ENCODE measurements around the gene SORBS1. TPM values are rescaled to one million over a fixed set of nuclear protein-coding genes. Genes with fewer than 3 reads are reported as not detected.

The SORBS1 gene
- total and polyA plus RNA-seq, 2 donors (not counting 3 experiments of a cell fraction or from before 2014, with no cell fraction given) = 2.0 to 7.9 TPM

- CTCF ChIA-PET = interaction anchor here (0.7 kb wide), 1 partner anchor 9 kb away, joined by 3 read pairs; no protein-coding TSS in a partner anchor
- Histone ChIP-seq H3K9ac (replicated peaks; ENCODE audit: extremely low read depth, insufficient read depth, low read length) (no peak overlapping the region), H3K27me3 (ENCODE audit: control insufficient read depth in 2 of 2, insufficient read depth in 2 of 2, low read length in 2 of 2) (no peaks in the 10 kb centered on the region), H2AFZ (ENCODE audit: low read depth, low read length) (no peak overlapping the region), H3K27ac (ENCODE audit: insufficient read depth, low read depth, low read length) (no peak overlapping the region), H3K9me1 (replicated peaks; ENCODE audit: control insufficient read depth, extremely low read depth, insufficient read depth, low read length) (no peaks in the 10 kb centered on the region), H4K20me1 (replicated peaks; ENCODE audit: control insufficient read depth, extremely low read depth, insufficient read depth, low read length) (no peaks in the 10 kb centered on the region), H3K79me2 (ENCODE audit: control insufficient read depth, insufficient read depth, low read length) (no peaks in the 10 kb centered on the region), H3K36me3 (ENCODE audit: control insufficient read depth in 2 of 2, extremely low read depth in 1 of 2, insufficient read depth in 2 of 2, low read length in 2 of 2) (no peaks in the 10 kb centered on the region), H3K4me3 (replicated peaks in 1 of 3; ENCODE audit: insufficient read depth in 1 of 3, low read depth in 1 of 3, low read length in 3 of 3) (no peak overlapping the region), H3K4me1 (ENCODE audit: control insufficient read depth, extremely low read depth, insufficient read depth, low read length) (no peaks in the 10 kb centered on the region), H3K4me2 (ENCODE audit: insufficient read depth, low read length) (no peak overlapping the region), H3K9me3 (replicated peaks; ENCODE audit: control insufficient read depth, insufficient read depth, low read length) (no peaks in the 10 kb centered on the region)
- no peak for FAIRE-seq
- TF ChIP-seq MYC (IDR thresholded peaks at IDR 0.05; ENCODE audit: low read depth, low read length) (no peak), POLR2AphosphoS5 (IDR thresholded peaks at IDR 0.05; ENCODE audit: insufficient read depth, low read depth, low read length) (no peak), GATA2 (IDR thresholded peaks at IDR 0.05; ENCODE audit: insufficient read depth, insufficient read length, low read depth, low read length) (no peak)
- no peak for DNase-seq (ENCODE audit: low read depth, low spot score)
- dilution Hi-C loops (cut with MboI; ENCODE audit: extremely low pct_ligation_motif_present, low sequenced_read_pairs) (loop anchor here (25.0 kb wide), 1 partner anchor 172 kb away; no protein-coding TSS in a partner anchor), intact Hi-C loops (cut with micrococcal nuclease) (no loop called here)
- POLR2A ChIA-PET = no interaction called here
- no TSS peak for BruUV-seq (replicated peaks)
These were observed 145.5 kb downstream of the SORBS1 start for GRCh38 chr10:95415621-95416031.

GRCh38 chr10:95414844-95415485, 146.2 kb downstream of the SORBS1 start:
- H3K36me3 ChIP-seq (ENCODE audit: control insufficient read depth in 2 of 2, extremely low read depth in 1 of 2, insufficient read depth in 2 of 2, low read length in 2 of 2) = no peaks in the 10 kb centered on the region
- H3K27ac ChIP-seq (ENCODE audit: insufficient read depth, low read depth, low read length) = no peak overlapping the region
- FAIRE-seq (no peak), DNase-seq (ENCODE audit: low read depth, low spot score) (no peak)
- H2AFZ ChIP-seq (ENCODE audit: low read depth, low read length) = no peak overlapping the region
- no peaks in the 10 kb centered on the region for H3K79me2 ChIP-seq (ENCODE audit: control insufficient read depth, insufficient read depth, low read length)
- TF ChIP-seq MAX (IDR thresholded peaks at IDR 0.05; ENCODE audit: insufficient read depth, insufficient read length) = no peak
- no peak for TF ChIP-seq MYC (IDR thresholded peaks at IDR 0.05; ENCODE audit: low read depth, low read length)
- TF ChIP-seq POLR2A (IDR thresholded peaks at IDR 0.05; ENCODE audit: low read depth, low read length) = no peak
- no peak for TF ChIP-seq POLR2AphosphoS5 (IDR thresholded peaks at IDR 0.05; ENCODE audit: insufficient read depth, low read depth, low read length)
- TF ChIP-seq JUN (IDR thresholded peaks at IDR 0.05; ENCODE audit: borderline replicate concordance, insufficient read depth, insufficient read length, low read depth) = no peak
- no peak for TF ChIP-seq CTCF (IDR thresholded peaks at IDR 0.05; ENCODE audit: extremely low read depth in 1 of 2, insufficient read depth in 1 of 2, low read depth in 1 of 2, low read length in 2 of 2)
- TF ChIP-seq FOS (IDR thresholded peaks at IDR 0.05; ENCODE audit: borderline replicate concordance, insufficient read depth, low read length) = no peak
- no TSS peak for BruUV-seq (replicated peaks)
- no peaks in the 10 kb centered on the region for H3K9me3 ChIP-seq (replicated peaks; ENCODE audit: control insufficient read depth, insufficient read depth, low read length)
- dilution Hi-C loops (cut with MboI; ENCODE audit: extremely low pct_ligation_motif_present, low sequenced_read_pairs) (loop anchor here (25.0 kb wide), 1 partner anchor 172 kb away; no protein-coding TSS in a partner anchor), intact Hi-C loops (cut with micrococcal nuclease) (no loop called here)
- H3K4me1 ChIP-seq (ENCODE audit: control insufficient read depth, extremely low read depth, insufficient read depth, low read length) = no peaks in the 10 kb centered on the region
- no peaks in the 10 kb centered on the region for H3K27me3 ChIP-seq (ENCODE audit: control insufficient read depth in 2 of 2, insufficient read depth in 2 of 2, low read length in 2 of 2)
- H4K20me1 ChIP-seq (replicated peaks; ENCODE audit: control insufficient read depth, extremely low read depth, insufficient read depth, low read length) = no peaks in the 10 kb centered on the region
- no peak overlapping the region for H3K4me2 ChIP-seq (ENCODE audit: insufficient read depth, low read length)
- ChIA-PET CTCF (interaction anchor here (0.7 kb wide), 1 partner anchor 8 kb away, joined by 3 read pairs; no protein-coding TSS in a partner anchor), POLR2A (no interaction called here)
- no peak overlapping the region for H3K9ac ChIP-seq (replicated peaks; ENCODE audit: extremely low read depth, insufficient read depth, low read length)
- no peak overlapping the region for H3K4me3 ChIP-seq (replicated peaks in 1 of 3; ENCODE audit: insufficient read depth in 1 of 3, low read depth in 1 of 3, low read length in 3 of 3)
- no peaks in the 10 kb centered on the region for H3K9me1 ChIP-seq (replicated peaks; ENCODE audit: control insufficient read depth, extremely low read depth, insufficient read depth, low read length)

All from endothelial cell of umbilical vein (primary cell).